ENCODE measurements around the gene FBXO36.

GRCh38 chr2:229921101-229921891 is 1.0 kb upstream of the FBXO36 start:
- TF ChIP-seq CTCF (IDR thresholded peaks at IDR 0.05), result no peak
- TF ChIP-seq POLR2A (IDR thresholded peaks at IDR 0.05), result no peak

Measured in esophagus squamous epithelium (tissue), 4 donors.